ENCODE measurements around the gene IGFBP4. TPM values are rescaled to one million over a fixed set of nuclear protein-coding genes. Genes with fewer than 3 reads are reported as not detected.
A peak's percentile ranks its signal among the peaks of the same experiment; 100 is the strongest.

The IGFBP4 gene
- total and polyA plus RNA-seq, 2 of the 13 experiments (the other 11 are each of a cell fraction or from before 2014, with no cell fraction given): 4.1 to 49.0 TPM

GRCh38 chr17:40431231-40431602 is 12.0 kb upstream of the IGFBP4 start (continued):
- TF ChIP-seq THAP8 (CRISPR knock-in tag; IDR thresholded peaks at IDR 0.05; ENCODE audit: borderline replicate concordance): no peak

GRCh38 chr17:40432864-40433528 is 10.3 kb upstream of the IGFBP4 start:
- H4K20me1 ChIP-seq (ENCODE audit: insufficient read depth, low read length): no peaks in the 10 kb centered on the region
- CTCF ChIA-PET (ENCODE audit: low intra/inter-chr PET ratio, low total read pairs): interaction anchor here (0.6 to 1.4 kb wide), 3 partner anchors 34 to 75 kb away, joined by 3 to 4 read pairs (median 3); no protein-coding TSS in a partner anchor
- no peak overlapping the region for H2AFZ ChIP-seq (ENCODE audit: low read length)
- intact Hi-C loops (cut with micrococcal nuclease; ENCODE audit: unreplicated experiment): no loop called here
- no peaks in the 10 kb centered on the region for H3K9me3 ChIP-seq (ENCODE audit: low read length)
- 0 out of 2 replicates have a peak overlapping the region, but pooled peaks have one; percentile 40 for H3K4me2 ChIP-seq (ENCODE audit: low read depth, low read length)
- TF ChIP-seq ZNF543 (CRISPR knock-in tag; IDR thresholded peaks at IDR 0.05): no peak
- TF ChIP-seq ZNF629 (CRISPR knock-in tag; conservative IDR thresholded peaks at IDR 0.05): 0 out of 2 replicates have a peak, but pooled peaks have one; percentile 8
- in situ Hi-C loops (cut with HindIII; ENCODE audit: extremely low pct_ligation_motif_present, low pct_unique_long_range_greater_than_20kb): no loop called here
- BruUV-seq (replicated peaks): no TSS peak
- H3K79me2 ChIP-seq (ENCODE audit: insufficient read depth, low read length): no peaks in the 10 kb centered on the region
- no peak overlapping the region for H3K27ac ChIP-seq (ENCODE audit: extremely low read length, insufficient read depth, low read length)
- H3K9ac ChIP-seq (ENCODE audit: insufficient read depth, low read depth, low read length): no peak overlapping the region
- POLR2A ChIA-PET: no interaction called here
- 5% methylated on average over 2 of the region's 2 CpGs for WGBS (ENCODE audit: low lambda C conversion rate)
- DNase-seq (ENCODE audit: low spot score): no peak
- no peaks in the 10 kb centered on the region for H3K36me3 ChIP-seq (replicated peaks in 1 of 2; ENCODE audit: control insufficient read depth in 1 of 2, insufficient read depth in 2 of 2, low read length in 2 of 2)
- no peak overlapping the region for H3K4me3 ChIP-seq (replicated peaks in 1 of 3; ENCODE audit: insufficient read depth in 1 of 3, low read depth in 2 of 3, low read length in 3 of 3)
- H3K4me1 ChIP-seq (ENCODE audit: insufficient read depth, low read length): peaks cover 8% of the 10 kb centered on the region; the same call in 1 of the 2 replicates
- peak; percentile 33 for ATAC-seq
- peaks cover 3 to 16% of the 10 kb centered on the region in 2 experiments; a peak in 3 of 5 replicates for H3K27me3 ChIP-seq (ENCODE audit: control insufficient read depth in 1 of 2, insufficient read depth in 2 of 2, low read length in 2 of 2)
- FAIRE-seq: no peak

Data from HepG2 (cell line).